GM12878 (cell line): ENCODE data around the gene MBNL1. TPM values are rescaled to one million over a fixed set of nuclear protein-coding genes. Genes with fewer than 3 reads are reported as not detected.

ENCODE experiments used
- ATAC-seq: fragments of 200-7000 bp; cut with Tn5 transposase; 3 replicates; pipeline ENCODE4 v1.9.1; 2020; ENCODE audit warnings: mild to moderate bottlenecking, moderate library complexity
- BruUV-seq: library from RNA; stranded (reverse); fragments of 400-500 nt; replicated peaks from 2 replicates; lab custom pipeline; 2021; lab: Mats Ljungman, UMichigan
- CTCF ChIA-PET: fragments of 300-600 bp; sonication (Branson Sonifier 250); formaldehyde crosslinking; extraction: SDS; loops from one replicate; lab custom pipeline; 2021; ENCODE audit warnings: inconsistent platforms; lab: Yijun Ruan, JAX
- POLR2A ChIA-PET: fragments of 350-600 bp; formaldehyde crosslinking; extraction: SDS; loops from one replicate; lab custom pipeline; 2021; ENCODE audit warnings: inconsistent platforms; lab: Charles Lee
- RAD21 ChIA-PET: fragments of 300-600 bp; sonication (Branson Sonifier 250); formaldehyde crosslinking; loops from one replicate; lab custom pipeline; 2023; ENCODE audit warnings: antibody characterized with exemption; ENCODE audit not compliant: unreplicated experiment; lab: Charles Lee
- SMC1A ChIA-PET: fragments of 300-600 bp; sonication (Branson Sonifier 250); formaldehyde crosslinking; loops from one replicate; lab custom pipeline; 2023; ENCODE audit not compliant: unreplicated experiment, uncharacterized antibody; lab: Charles Lee
- DNase-seq: peaks from one replicate; pipeline ENCODE4 v3.0.0-alpha.2; 2011; ENCODE audit warnings: low read depth, low spot score
- FAIRE-seq: peaks from 3 replicates; lab custom pipeline; 2011; peaks lifted over from hg19 to GRCh38; lab: Jason Lieb, UNC
- H2AFZ ChIP-seq: 2 replicates; pipeline ENCODE4 v1.6.0; 2011; ENCODE audit warnings: low read depth, low read length, control low read depth; ENCODE audit not compliant: control insufficient read depth
- H3K27ac ChIP-seq: 2 replicates; pipeline ENCODE4 v1.5.1; 2011; ENCODE audit warnings: control low read depth; ENCODE audit not compliant: control insufficient read depth, insufficient read depth
- H3K27me3 ChIP-seq, 2 experiments: replicated peaks in 1 of 2; 2 replicates each; pipeline versions ENCODE4 v1.6.0 to v1.6.1; 2011; ENCODE audit warnings: low read length in 1 of 2; ENCODE audit not compliant: control insufficient read depth in 2 of 2, insufficient read depth in 2 of 2
- H3K36me3 ChIP-seq, 2 experiments: 2 replicates each; pipeline ENCODE4 v1.5.1; 2011; ENCODE audit warnings: low read length in 1 of 2; ENCODE audit not compliant: control insufficient read depth in 2 of 2, insufficient read depth in 2 of 2
- H3K4me1 ChIP-seq: 2 replicates; pipeline ENCODE4 v1.6.1; 2011; ENCODE audit warnings: mild to moderate bottlenecking, low read length, moderate library complexity, mixed read lengths; ENCODE audit not compliant: control insufficient read depth, insufficient read depth
- H3K4me2 ChIP-seq: 2 replicates; pipeline ENCODE4 v1.6.0; 2011; ENCODE audit warnings: control low read depth; ENCODE audit not compliant: control insufficient read depth, insufficient read depth
- H3K4me3 ChIP-seq: fragments of 200-600 bp; sonication (generic); 2 replicates; pipeline ENCODE4 v1.5.1; 2016
- H3K79me2 ChIP-seq: 2 replicates; pipeline ENCODE4 v1.6.0; 2011; ENCODE audit warnings: low read length; ENCODE audit not compliant: control insufficient read depth, insufficient read depth
- H3K9ac ChIP-seq: 2 replicates; pipeline ENCODE4 v1.8.0; 2011; ENCODE audit warnings: low read length, control low read depth, mixed read lengths; ENCODE audit not compliant: control insufficient read depth, insufficient read depth
- H3K9me3 ChIP-seq: replicated peaks from 3 replicates; pipeline ENCODE4 v1.5.1; 2011; ENCODE audit warnings: mild to moderate bottlenecking, low read length; ENCODE audit not compliant: control insufficient read depth, insufficient read depth
- H4K20me1 ChIP-seq: 2 replicates; pipeline ENCODE4 v1.6.0; 2011; ENCODE audit not compliant: control insufficient read depth, insufficient read depth
- ASH2L ChIP-seq: fragments of 300-600, 200-600 bp; sonication (generic); IDR thresholded peaks from 2 replicates; pipeline ENCODE4 v1.6.1; 2017; ENCODE audit warnings: low read depth, mild to moderate bottlenecking, borderline replicate concordance
- CEBPB ChIP-seq, 2 experiments: fragments of 150-350 bp in 1 of 2; IDR thresholded peaks; 2 replicates each; pipeline ENCODE4 v1.6.1; 2012 to 2014; ENCODE audit warnings: low read depth in 2 of 2, low read length in 2 of 2, borderline replicate concordance in 1 of 2, inconsistent platforms in 1 of 2
- CHD1 ChIP-seq: IDR thresholded peaks from 2 replicates; pipeline ENCODE4 v1.6.1; 2012; ENCODE audit warnings: low read depth, low read length, improper control_type of control experiment
- GATAD2B ChIP-seq: fragments of 450-650 bp; conservative IDR thresholded peaks from 2 replicates; pipeline ENCODE4 v1.6.1; 2017; ENCODE audit warnings: low read depth, mild to moderate bottlenecking, moderate library complexity
- IKZF2 ChIP-seq, 2 experiments: fragments of 450-650 bp; IDR thresholded peaks; 2 replicates each; pipeline ENCODE4 v1.6.1; 2017; ENCODE audit warnings: mild to moderate bottlenecking in 2 of 2, moderate library complexity in 2 of 2
- KDM1A ChIP-seq: fragments of 200-600 bp; sonication (generic); IDR thresholded peaks from 2 replicates; pipeline ENCODE4 v1.6.1; 2016; ENCODE audit warnings: borderline replicate concordance
- LARP7 ChIP-seq: fragments of 450-650 bp; IDR thresholded peaks from 2 replicates; pipeline ENCODE4 v1.6.1; 2017; ENCODE audit warnings: mild to moderate bottlenecking
- MEF2A ChIP-seq: IDR thresholded peaks from 2 replicates; pipeline ENCODE4 v1.6.1; 2011; ENCODE audit warnings: low read depth, mild to moderate bottlenecking, low read length, moderate library complexity; ENCODE audit not compliant: insufficient read depth
- RB1 ChIP-seq: fragments of 450-650 bp; formaldehyde crosslinking; IDR thresholded peaks from 2 replicates; pipeline ENCODE4 v1.6.1; 2017; ENCODE audit warnings: mild to moderate bottlenecking, borderline replicate concordance
- RBBP5 ChIP-seq: fragments of 200-600 bp; sonication (generic); conservative IDR thresholded peaks from 2 replicates; pipeline ENCODE4 v1.6.1; 2016
- TCF12 ChIP-seq: IDR thresholded peaks from 2 replicates; pipeline ENCODE4 v1.6.1; 2011; ENCODE audit warnings: low read depth, mild to moderate bottlenecking, low read length
- WRNIP1 ChIP-seq: IDR thresholded peaks from 2 replicates; pipeline ENCODE4 v1.6.1; 2011; ENCODE audit warnings: low read depth, low read length, improper control_type of control experiment, borderline replicate concordance
- ZBED1 ChIP-seq: IDR thresholded peaks from 2 replicates; pipeline ENCODE4 v1.6.1; 2016; ENCODE audit warnings: borderline replicate concordance
- ZNF24 ChIP-seq: fragments of 450-650 bp; IDR thresholded peaks from 2 replicates; pipeline ENCODE4 v1.6.1; 2017; ENCODE audit warnings: antibody characterized with exemption, mild to moderate bottlenecking
- ZNF274 ChIP-seq: IDR thresholded peaks from one replicate; pipeline ENCODE4 v1.8.0; 2011; ENCODE audit not compliant: insufficient read length, insufficient read depth
- ZSCAN29 ChIP-seq: fragments of 450-650 bp; IDR thresholded peaks from 2 replicates; pipeline ENCODE4 v1.6.1; 2017; ENCODE audit warnings: mild to moderate bottlenecking, moderate library complexity
- WGBS: methylation state at CpG from one replicate; pipeline ENCODE4 v1.1.6; 2016; ENCODE audit warnings: low lambda C conversion rate; ENCODE audit not compliant: insufficient replicate concordance, insufficient coverage; ENCODE audit errors: missing lambda C conversion rate; 5-methylcytosine and 5-hydroxymethylcytosine counted together
- in situ Hi-C: fragments of 300-500 bp; cut with MboI; formaldehyde crosslinking; loops from 9 replicates; pipeline ENCODE4 v1.14.3; 2018; ENCODE audit warnings: mixed read lengths
- intact Hi-C: fragments of 100-400 bp; cut with micrococcal nuclease; formaldehyde crosslinking; loops from one replicate; pipeline ENCODE4 v1.14.2; 2022; ENCODE audit not compliant: unreplicated experiment
- polyA plus RNA-seq, 11 experiments: library from polyadenylated mRNA; depleted of rRNA in 4 of 11; unstranded in 6 of 11; stranded (reverse) in 5 of 11; fragments of >200 nt; fragmentation: Nextera tagmentation in 4 of 11; fragmentation: Illumina TruSeq in 1 of 11; extraction: Ambion mirVana in 4 of 11; extraction: Trizol in 1 of 11; gene quantifications; 1 replicate in 1 of 11; 2 replicates in 10 of 11; pipeline versions ENCODE4 v1.2.1 to v1.2.3, GENCODE V29; 2011 to 2016; ENCODE audit warnings: inconsistent platforms in 2 of 11, missing spikeins in 2 of 11, low read depth in 1 of 11
- total RNA-seq, 4 experiments: library from RNA; depleted of rRNA in 3 of 4; stranded (reverse); fragments of >200 nt in 3 of 4; fragmentation: Illumina TruSeq in 1 of 4; extraction: Trizol in 1 of 4; gene quantifications; 2 replicates each; pipeline versions ENCODE4 v1.2.1 to v1.2.3, GENCODE V29; 2013 to 2021
- TF ChIP-seq, protein P1 (sequence below): IDR thresholded peaks from 2 replicates; pipeline ENCODE4 v1.6.1; 2012; ENCODE audit warnings: low read depth, low read length, improper control_type of control experiment
- TF ChIP-seq, protein P2 (sequence below): fragments of 450-650 bp; IDR thresholded peaks from 2 replicates; pipeline ENCODE4 v1.6.1; 2017; ENCODE audit warnings: low read depth, mild to moderate bottlenecking, moderate library complexity
- TF ChIP-seq, protein P3 (sequence below): fragments of 150-350 bp; IDR thresholded peaks from 2 replicates; pipeline ENCODE4 v1.6.1; 2014; ENCODE audit warnings: mild to moderate bottlenecking, low read depth, low read length
- TF ChIP-seq, protein P4 (sequence below): fragments of 450-650 bp; conservative IDR thresholded peaks from 2 replicates; pipeline ENCODE4 v1.6.1; 2017; ENCODE audit warnings: mild to moderate bottlenecking, moderate library complexity

The MBNL1 gene
- total and polyA plus RNA-seq, 10 of the 15 experiments (the other 5 are each of a cell fraction or from before 2014, with no cell fraction given) = 59.6 to 337 (median 143) TPM

DNA sequence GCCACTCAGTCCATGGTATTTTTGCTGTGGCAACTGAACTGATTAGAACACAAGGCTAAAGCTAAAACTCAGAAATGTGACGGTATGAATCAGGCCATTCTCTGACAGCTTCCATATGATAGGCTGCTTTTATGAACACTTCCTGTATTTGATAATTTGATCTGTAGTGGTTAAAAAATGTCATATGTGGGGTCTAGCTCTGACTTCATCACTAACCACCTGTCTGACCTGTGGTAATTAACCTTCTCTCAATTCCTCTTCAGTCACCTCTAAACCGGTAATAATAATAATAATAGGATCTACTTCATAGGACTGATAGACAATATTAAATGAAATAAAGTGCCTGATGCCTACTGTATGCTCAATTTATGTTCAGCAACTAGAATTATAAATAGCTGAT lies 223.2 kb downstream of the MBNL1 start:
- CTCF ChIA-PET = interaction anchor here (0.6 to 3.9 kb wide), 12 partner anchors 8 to 420 kb away, joined by 3 to 23 read pairs (median 4); no protein-coding TSS in a partner anchor
- no peak for TF ChIP-seq CEBPB (IDR thresholded peaks at IDR 0.05; ENCODE audit: borderline replicate concordance in 1 of 2, low read depth in 2 of 2, low read length in 2 of 2)
- TF ChIP-seq IKZF2 (IDR thresholded peaks at IDR 0.05) = peak in 1 of 2 experiments; percentile 10; a peak in 1 of 4 replicates
- no peak for TF ChIP-seq LARP7
- no peak for TF ChIP-seq GATAD2B
- TF ChIP-seq MEF2A = 0 out of 2 replicates have a peak, but pooled peaks have one; percentile 42
- TF ChIP-seq WRNIP1 = no peak
- TF ChIP-seq ASH2L = no peak
- TF ChIP-seq ZSCAN29 = no peak
- TF ChIP-seq, protein P1, sequence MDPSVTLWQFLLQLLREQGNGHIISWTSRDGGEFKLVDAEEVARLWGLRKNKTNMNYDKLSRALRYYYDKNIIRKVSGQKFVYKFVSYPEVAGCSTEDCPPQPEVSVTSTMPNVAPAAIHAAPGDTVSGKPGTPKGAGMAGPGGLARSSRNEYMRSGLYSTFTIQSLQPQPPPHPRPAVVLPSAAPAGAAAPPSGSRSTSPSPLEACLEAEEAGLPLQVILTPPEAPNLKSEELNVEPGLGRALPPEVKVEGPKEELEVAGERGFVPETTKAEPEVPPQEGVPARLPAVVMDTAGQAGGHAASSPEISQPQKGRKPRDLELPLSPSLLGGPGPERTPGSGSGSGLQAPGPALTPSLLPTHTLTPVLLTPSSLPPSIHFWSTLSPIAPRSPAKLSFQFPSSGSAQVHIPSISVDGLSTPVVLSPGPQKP = no peak
- no peak for TF ChIP-seq ZBED1
- TF ChIP-seq, protein P2, sequence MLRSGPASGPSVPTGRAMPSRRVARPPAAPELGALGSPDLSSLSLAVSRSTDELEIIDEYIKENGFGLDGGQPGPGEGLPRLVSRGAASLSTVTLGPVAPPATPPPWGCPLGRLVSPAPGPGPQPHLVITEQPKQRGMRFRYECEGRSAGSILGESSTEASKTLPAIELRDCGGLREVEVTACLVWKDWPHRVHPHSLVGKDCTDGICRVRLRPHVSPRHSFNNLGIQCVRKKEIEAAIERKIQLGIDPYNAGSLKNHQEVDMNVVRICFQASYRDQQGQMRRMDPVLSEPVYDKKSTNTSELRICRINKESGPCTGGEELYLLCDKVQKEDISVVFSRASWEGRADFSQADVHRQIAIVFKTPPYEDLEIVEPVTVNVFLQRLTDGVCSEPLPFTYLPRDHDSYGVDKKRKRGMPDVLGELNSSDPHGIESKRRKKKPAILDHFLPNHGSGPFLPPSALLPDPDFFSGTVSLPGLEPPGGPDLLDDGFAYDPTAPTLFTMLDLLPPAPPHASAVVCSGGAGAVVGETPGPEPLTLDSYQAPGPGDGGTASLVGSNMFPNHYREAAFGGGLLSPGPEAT = no peak
- TF ChIP-seq KDM1A = no peak
- TF ChIP-seq, protein P3, sequence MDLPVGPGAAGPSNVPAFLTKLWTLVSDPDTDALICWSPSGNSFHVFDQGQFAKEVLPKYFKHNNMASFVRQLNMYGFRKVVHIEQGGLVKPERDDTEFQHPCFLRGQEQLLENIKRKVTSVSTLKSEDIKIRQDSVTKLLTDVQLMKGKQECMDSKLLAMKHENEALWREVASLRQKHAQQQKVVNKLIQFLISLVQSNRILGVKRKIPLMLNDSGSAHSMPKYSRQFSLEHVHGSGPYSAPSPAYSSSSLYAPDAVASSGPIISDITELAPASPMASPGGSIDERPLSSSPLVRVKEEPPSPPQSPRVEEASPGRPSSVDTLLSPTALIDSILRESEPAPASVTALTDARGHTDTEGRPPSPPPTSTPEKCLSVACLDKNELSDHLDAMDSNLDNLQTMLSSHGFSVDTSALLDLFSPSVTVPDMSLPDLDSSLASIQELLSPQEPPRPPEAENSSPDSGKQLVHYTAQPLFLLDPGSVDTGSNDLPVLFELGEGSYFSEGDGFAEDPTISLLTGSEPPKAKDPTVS = no peak
- TF ChIP-seq RBBP5 = no peak
- TF ChIP-seq, protein P4, sequence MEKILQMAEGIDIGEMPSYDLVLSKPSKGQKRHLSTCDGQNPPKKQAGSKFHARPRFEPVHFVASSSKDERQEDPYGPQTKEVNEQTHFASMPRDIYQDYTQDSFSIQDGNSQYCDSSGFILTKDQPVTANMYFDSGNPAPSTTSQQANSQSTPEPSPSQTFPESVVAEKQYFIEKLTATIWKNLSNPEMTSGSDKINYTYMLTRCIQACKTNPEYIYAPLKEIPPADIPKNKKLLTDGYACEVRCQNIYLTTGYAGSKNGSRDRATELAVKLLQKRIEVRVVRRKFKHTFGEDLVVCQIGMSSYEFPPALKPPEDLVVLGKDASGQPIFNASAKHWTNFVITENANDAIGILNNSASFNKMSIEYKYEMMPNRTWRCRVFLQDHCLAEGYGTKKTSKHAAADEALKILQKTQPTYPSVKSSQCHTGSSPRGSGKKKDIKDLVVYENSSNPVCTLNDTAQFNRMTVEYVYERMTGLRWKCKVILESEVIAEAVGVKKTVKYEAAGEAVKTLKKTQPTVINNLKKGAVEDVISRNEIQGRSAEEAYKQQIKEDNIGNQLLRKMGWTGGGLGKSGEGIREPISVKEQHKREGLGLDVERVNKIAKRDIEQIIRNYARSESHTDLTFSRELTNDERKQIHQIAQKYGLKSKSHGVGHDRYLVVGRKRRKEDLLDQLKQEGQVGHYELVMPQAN = no peak
- TF ChIP-seq CHD1 = no peak
- no peak for TF ChIP-seq RB1
- no peak for TF ChIP-seq ZNF274
- TF ChIP-seq TCF12 = no peak
- no peak for TF ChIP-seq ZNF24

More for the DNA sequence above, 223.2 kb downstream of the MBNL1 start:
- Histone ChIP-seq H4K20me1 (no peaks in the 10 kb centered on the region), H3K9ac (no peak overlapping the region), H3K36me3 (no peaks in the 10 kb centered on the region), H3K4me3 (no peak overlapping the region), H2AFZ (peak overlapping the region; percentile 62), H3K4me2 (no peak overlapping the region), H3K27ac (no peak overlapping the region), H3K27me3 (no peaks in the 10 kb centered on the region), H3K4me1 (peaks cover 5% of the 10 kb centered on the region; the same call in 1 of the 2 replicates), H3K79me2 (no peaks in the 10 kb centered on the region), H3K9me3 (peaks cover 3% of the 10 kb centered on the region; the same call in 2 of the 3 replicates)
- intact Hi-C loops = no loop called here
- 29% methylated on average over 2 of the region's 2 CpGs for WGBS
- no TSS peak for BruUV-seq
- ChIA-PET POLR2A (interaction anchor here (0.6 to 1.5 kb wide), 4 partner anchors 14 to 27 kb away, joined by 3 to 6 read pairs (median 4); no protein-coding TSS in a partner anchor), SMC1A (interaction anchor here (1.0 to 4.0 kb wide), 12 partner anchors 8 to 435 kb away, joined by 3 to 29 read pairs (median 7); no protein-coding TSS in a partner anchor), RAD21 (interaction anchor here (0.8 to 2.5 kb wide), 8 partner anchors 9 to 549 kb away, joined by 3 to 14 read pairs (median 4); no protein-coding TSS in a partner anchor)
- FAIRE-seq (peak; percentile 97), ATAC-seq (peak; percentile 93), DNase-seq (no peak)
- in situ Hi-C loops = no loop called here
